DND-41 (cell line): ENCODE data around the gene OXSM.

Source experiments
- ATAC-seq: fragments of 200-7000 bp; cut with Tn5 transposase; 3 replicates; pipeline ENCODE4 v1.9.1; 2021; ENCODE audit warnings: low read depth; ENCODE audit not compliant: insufficient read depth
- DNase-seq: peaks from one replicate; pipeline ENCODE4 v3.0.0-alpha.2; 2020
- H2AFZ ChIP-seq: 2 replicates; pipeline ENCODE4 v1.6.0; 2012; ENCODE audit warnings: low read depth, low read length
- H3K27ac ChIP-seq: 2 replicates; pipeline ENCODE4 v1.5.1; 2012; ENCODE audit warnings: low read length, inconsistent platforms
- H3K27me3 ChIP-seq: fragments of 200-600 bp; sonication (generic); 2 replicates; pipeline ENCODE4 v1.6.0; 2012; ENCODE audit warnings: low read length, mild to moderate bottlenecking, inconsistent platforms; ENCODE audit not compliant: insufficient read depth, poor library complexity
- H3K36me3 ChIP-seq: 2 replicates; pipeline ENCODE4 v1.5.1; 2012; ENCODE audit warnings: low read length, inconsistent platforms; ENCODE audit not compliant: insufficient read depth
- H3K4me1 ChIP-seq: 2 replicates; pipeline ENCODE4 v1.5.1; 2012; ENCODE audit warnings: mild to moderate bottlenecking, low read length; ENCODE audit not compliant: insufficient read depth
- H3K4me2 ChIP-seq: 2 replicates; pipeline ENCODE4 v1.6.0; 2012; ENCODE audit warnings: mild to moderate bottlenecking, moderate library complexity, low read length, inconsistent platforms; ENCODE audit not compliant: insufficient read depth
- H3K4me3 ChIP-seq, 2 experiments: fragments of 200-600 bp in 1 of 2; shearing (Covaris generic) in 1 of 2; 2 replicates each; pipeline ENCODE4 v1.5.1; 2012 to 2016; ENCODE audit warnings: inconsistent platforms in 2 of 2, low read length in 2 of 2, mild to moderate bottlenecking in 2 of 2, low read depth in 1 of 2, moderate library complexity in 1 of 2
- H3K79me2 ChIP-seq: 2 replicates; pipeline ENCODE4 v1.6.0; 2012; ENCODE audit warnings: low read length, inconsistent platforms; ENCODE audit not compliant: insufficient read depth
- H3K9ac ChIP-seq: 2 replicates; pipeline ENCODE4 v1.6.0; 2012; ENCODE audit warnings: low read depth, mild to moderate bottlenecking, inconsistent platforms, low read length, moderate library complexity
- H3K9me3 ChIP-seq: 2 replicates; pipeline ENCODE4 v1.5.1; 2012; ENCODE audit warnings: low read length, moderate library complexity, mild to moderate bottlenecking, inconsistent platforms; ENCODE audit not compliant: insufficient read depth, severe bottlenecking
- H4K20me1 ChIP-seq: 2 replicates; pipeline ENCODE4 v1.6.0; 2012; ENCODE audit warnings: low read length; ENCODE audit not compliant: insufficient read depth
- EZH2 ChIP-seq: IDR thresholded peaks from 3 replicates; pipeline ENCODE4 v1.6.1; 2012; ENCODE audit warnings: borderline replicate concordance, low read depth, mild to moderate bottlenecking, moderate library complexity, low read length, inconsistent platforms; ENCODE audit not compliant: severe bottlenecking
- TF ChIP-seq, protein P1 (sequence below): IDR thresholded peaks from 2 replicates; pipeline ENCODE4 v1.5.1; 2012; ENCODE audit warnings: borderline replicate concordance, low read length, moderate library complexity, mild to moderate bottlenecking; ENCODE audit not compliant: poor library complexity, severe bottlenecking; ENCODE audit errors: extremely low read depth

Gene OXSM

DNA sequence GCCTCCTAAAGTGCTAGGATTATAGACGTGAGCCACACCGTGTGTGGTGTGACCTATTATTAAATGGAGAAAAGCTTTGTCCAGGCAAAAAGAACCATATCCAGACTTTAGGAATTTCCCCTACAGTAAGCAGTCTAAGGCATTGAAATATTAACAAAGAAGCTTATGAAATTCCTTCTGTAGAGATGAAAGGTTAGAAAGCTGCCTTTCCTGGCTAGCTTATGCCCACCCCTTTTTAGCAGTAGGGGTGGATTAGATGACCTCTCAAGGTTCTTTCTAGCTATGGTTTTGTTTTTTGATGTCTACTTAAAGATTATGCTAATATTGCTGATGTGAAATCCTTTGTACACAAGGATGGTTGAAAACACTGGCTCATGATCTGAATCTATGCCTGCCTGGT, 13.9 kb downstream of the OXSM start:
- Histone ChIP-seq H3K27me3 (no peaks in the 10 kb centered on the region), H3K4me1 (no peaks in the 10 kb centered on the region), H4K20me1 (no peaks in the 10 kb centered on the region), H3K27ac (no peak overlapping the region), H3K36me3 (no peaks in the 10 kb centered on the region), H2AFZ (no peak overlapping the region), H3K4me3 (no peak overlapping the region), H3K4me2 (no peak overlapping the region), H3K79me2 (no peaks in the 10 kb centered on the region), H3K9me3 (no peaks in the 10 kb centered on the region), H3K9ac (no peak overlapping the region)
- no peak for TF ChIP-seq EZH2
- TF ChIP-seq, protein P1, sequence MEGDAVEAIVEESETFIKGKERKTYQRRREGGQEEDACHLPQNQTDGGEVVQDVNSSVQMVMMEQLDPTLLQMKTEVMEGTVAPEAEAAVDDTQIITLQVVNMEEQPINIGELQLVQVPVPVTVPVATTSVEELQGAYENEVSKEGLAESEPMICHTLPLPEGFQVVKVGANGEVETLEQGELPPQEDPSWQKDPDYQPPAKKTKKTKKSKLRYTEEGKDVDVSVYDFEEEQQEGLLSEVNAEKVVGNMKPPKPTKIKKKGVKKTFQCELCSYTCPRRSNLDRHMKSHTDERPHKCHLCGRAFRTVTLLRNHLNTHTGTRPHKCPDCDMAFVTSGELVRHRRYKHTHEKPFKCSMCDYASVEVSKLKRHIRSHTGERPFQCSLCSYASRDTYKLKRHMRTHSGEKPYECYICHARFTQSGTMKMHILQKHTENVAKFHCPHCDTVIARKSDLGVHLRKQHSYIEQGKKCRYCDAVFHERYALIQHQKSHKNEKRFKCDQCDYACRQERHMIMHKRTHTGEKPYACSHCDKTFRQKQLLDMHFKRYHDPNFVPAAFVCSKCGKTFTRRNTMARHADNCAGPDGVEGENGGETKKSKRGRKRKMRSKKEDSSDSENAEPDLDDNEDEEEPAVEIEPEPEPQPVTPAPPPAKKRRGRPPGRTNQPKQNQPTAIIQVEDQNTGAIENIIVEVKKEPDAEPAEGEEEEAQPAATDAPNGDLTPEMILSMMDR = no peak
- ATAC-seq (no peak), DNase-seq (no peak)

DNA sequence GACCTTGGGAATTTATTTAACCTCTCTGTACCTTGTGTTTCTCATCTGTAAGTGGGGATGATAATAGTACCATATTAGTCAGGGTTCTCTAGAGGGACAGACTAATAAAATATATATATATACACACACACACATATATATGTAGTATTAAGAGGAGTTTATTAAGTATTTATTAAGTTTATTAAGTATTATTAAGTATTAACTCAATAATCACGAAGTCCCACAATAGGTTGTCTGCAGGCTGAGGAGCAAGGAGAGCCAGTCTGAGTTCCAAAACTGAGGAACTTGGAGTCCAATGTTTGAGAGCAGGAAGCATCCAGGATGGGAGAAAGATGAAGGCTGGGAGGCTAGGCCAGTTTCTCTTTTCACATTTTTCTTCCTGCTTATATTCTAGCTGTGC, 14.8 kb downstream of the OXSM start:
- Histone ChIP-seq H3K27me3 (no peaks in the 10 kb centered on the region), H3K4me1 (no peaks in the 10 kb centered on the region), H3K4me2 (no peak overlapping the region), H3K79me2 (no peaks in the 10 kb centered on the region), H3K9me3 (no peaks in the 10 kb centered on the region), H3K36me3 (no peaks in the 10 kb centered on the region), H3K9ac (no peak overlapping the region), H2AFZ (no peak overlapping the region), H3K27ac (no peak overlapping the region), H3K4me3 (no peak overlapping the region), H4K20me1 (no peaks in the 10 kb centered on the region)
- TF ChIP-seq, protein P1 = no peak
- no peak for TF ChIP-seq EZH2
- no peak for DNase-seq
- ATAC-seq = no peak

DNA sequence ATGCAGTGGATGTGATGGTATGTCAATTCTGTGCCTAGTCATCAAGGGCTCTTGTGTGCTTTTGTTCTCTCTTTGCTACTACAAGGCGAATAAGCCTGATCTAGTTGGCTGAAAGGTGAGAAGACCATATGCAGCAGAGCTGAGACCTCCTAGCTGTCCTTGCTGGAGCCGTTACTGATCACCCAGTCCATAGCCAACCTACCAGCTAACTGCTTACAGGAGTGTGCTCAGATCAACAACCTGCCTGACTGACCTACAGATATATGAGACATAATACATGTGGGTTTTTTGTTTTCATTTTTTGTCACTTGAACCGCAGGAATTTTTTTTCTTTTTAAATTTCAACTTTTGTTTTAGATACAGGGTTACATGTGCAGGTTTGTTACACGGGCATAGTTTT, 22.8 kb downstream of the OXSM start:
- ATAC-seq (no peak), DNase-seq (no peak)
- Histone ChIP-seq H3K4me1 (no peaks in the 10 kb centered on the region), H3K4me2 (no peak overlapping the region), H3K9ac (no peak overlapping the region), H3K79me2 (no peaks in the 10 kb centered on the region), H3K9me3 (no peaks in the 10 kb centered on the region), H2AFZ (no peak overlapping the region), H3K27ac (no peak overlapping the region), H3K36me3 (no peaks in the 10 kb centered on the region), H3K27me3 (no peaks in the 10 kb centered on the region), H4K20me1 (no peaks in the 10 kb centered on the region), H3K4me3 (no peak overlapping the region)
- TF ChIP-seq EZH2 = no peak
- TF ChIP-seq, protein P1 = no peak

DNA sequence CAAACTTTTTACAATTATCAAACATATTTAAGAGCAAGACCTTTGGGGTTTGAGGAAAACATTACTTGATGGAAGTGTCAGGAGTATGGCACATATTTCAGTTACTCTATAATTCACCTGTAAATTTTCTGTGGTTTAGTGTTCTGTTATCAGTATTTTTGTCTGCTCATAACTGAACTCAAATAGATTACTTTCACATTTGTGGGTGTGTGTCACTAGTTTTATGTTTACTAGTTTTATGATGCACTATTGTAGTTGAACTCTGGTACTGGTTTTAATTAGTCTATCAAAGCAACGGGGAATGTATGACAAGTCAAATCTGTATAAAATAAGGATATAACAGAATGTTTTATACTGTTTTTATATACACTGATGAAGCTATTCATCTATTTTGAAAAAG, 27.2 kb downstream of the OXSM start:
- Histone ChIP-seq H3K27me3 (no peaks in the 10 kb centered on the region), H3K4me1 (no peaks in the 10 kb centered on the region), H4K20me1 (no peaks in the 10 kb centered on the region), H2AFZ (no peak overlapping the region), H3K9me3 (no peaks in the 10 kb centered on the region), H3K36me3 (no peaks in the 10 kb centered on the region), H3K4me3 (no peak overlapping the region), H3K27ac (no peak overlapping the region), H3K9ac (no peak overlapping the region), H3K79me2 (no peaks in the 10 kb centered on the region), H3K4me2 (no peak overlapping the region)
- DNase-seq (no peak), ATAC-seq (no peak)
- TF ChIP-seq, protein P1 = no peak
- no peak for TF ChIP-seq EZH2
